ENCODE measurements around the gene LRPAP1. TPM values are rescaled to one million over a fixed set of nuclear protein-coding genes. Genes with fewer than 3 reads are reported as not detected.
A peak's percentile ranks its signal among the peaks of the same experiment; 100 is the strongest.
"Not testable (repeated sequence)": the region's sequence is repeated elsewhere in the genome, so short reads cannot be mapped to it uniquely, and the experiment has no call there.

Gene LRPAP1
- total RNA-seq (10 to 100 TPM; 32.5 to 92.0 (median 64.2) TPM), polyA plus RNA-seq (10 to 100 TPM; 31.5 to 79.9 (median 41.4) TPM)
- long read RNA-seq, donor 1, full-length matches to known transcripts = 10 of 10 reads
- long read RNA-seq, donor 1, partial matches to known transcripts = 0 of 10 reads
- long read RNA-seq, donor 1, other reads (novel, unspliced or antisense) = 0 of 10 reads
- long read RNA-seq, donor 2, full-length matches to known transcripts = 30 of 30 reads
- long read RNA-seq, donor 2, partial matches to known transcripts = 0 of 30 reads
- long read RNA-seq, donor 2, other reads (novel, unspliced or antisense) = 0 of 30 reads
- long read RNA-seq, donor 3, full-length matches to known transcripts = 27 of 27 reads
- long read RNA-seq, donor 3, partial matches to known transcripts = 0 of 27 reads
- long read RNA-seq, donor 3, other reads (novel, unspliced or antisense) = 0 of 27 reads
- long read RNA-seq, donor 4, full-length matches to known transcripts = 3 of 3 reads
- long read RNA-seq, donor 4, partial matches to known transcripts = 0 of 3 reads
- long read RNA-seq, donor 4, other reads (novel, unspliced or antisense) = 0 of 3 reads
- long read RNA-seq, donor 5, full-length matches to known transcripts = 30 of 30 reads
- long read RNA-seq, donor 5, partial matches to known transcripts = 0 of 30 reads
- long read RNA-seq, donor 5, other reads (novel, unspliced or antisense) = 0 of 30 reads
- long read RNA-seq, donor 6 = 0 reads
- long read RNA-seq, donor 7, full-length matches to known transcripts = 27 of 27 reads
- long read RNA-seq, donor 7, partial matches to known transcripts = 0 of 27 reads
- long read RNA-seq, donor 7, other reads (novel, unspliced or antisense) = 0 of 27 reads
- long read RNA-seq, donor 8, full-length matches to known transcripts = 44 of 44 reads
- long read RNA-seq, donor 8, partial matches to known transcripts = 0 of 44 reads
- long read RNA-seq, donor 8, other reads (novel, unspliced or antisense) = 0 of 44 reads
- long read RNA-seq, donor 9, full-length matches to known transcripts = 20 of 20 reads
- long read RNA-seq, donor 9, partial matches to known transcripts = 0 of 20 reads
- long read RNA-seq, donor 9, other reads (novel, unspliced or antisense) = 0 of 20 reads
- long read RNA-seq, donor 10, full-length matches to known transcripts = 18 of 18 reads
- long read RNA-seq, donor 10, partial matches to known transcripts = 0 of 18 reads
- long read RNA-seq, donor 10, other reads (novel, unspliced or antisense) = 0 of 18 reads

DNA sequence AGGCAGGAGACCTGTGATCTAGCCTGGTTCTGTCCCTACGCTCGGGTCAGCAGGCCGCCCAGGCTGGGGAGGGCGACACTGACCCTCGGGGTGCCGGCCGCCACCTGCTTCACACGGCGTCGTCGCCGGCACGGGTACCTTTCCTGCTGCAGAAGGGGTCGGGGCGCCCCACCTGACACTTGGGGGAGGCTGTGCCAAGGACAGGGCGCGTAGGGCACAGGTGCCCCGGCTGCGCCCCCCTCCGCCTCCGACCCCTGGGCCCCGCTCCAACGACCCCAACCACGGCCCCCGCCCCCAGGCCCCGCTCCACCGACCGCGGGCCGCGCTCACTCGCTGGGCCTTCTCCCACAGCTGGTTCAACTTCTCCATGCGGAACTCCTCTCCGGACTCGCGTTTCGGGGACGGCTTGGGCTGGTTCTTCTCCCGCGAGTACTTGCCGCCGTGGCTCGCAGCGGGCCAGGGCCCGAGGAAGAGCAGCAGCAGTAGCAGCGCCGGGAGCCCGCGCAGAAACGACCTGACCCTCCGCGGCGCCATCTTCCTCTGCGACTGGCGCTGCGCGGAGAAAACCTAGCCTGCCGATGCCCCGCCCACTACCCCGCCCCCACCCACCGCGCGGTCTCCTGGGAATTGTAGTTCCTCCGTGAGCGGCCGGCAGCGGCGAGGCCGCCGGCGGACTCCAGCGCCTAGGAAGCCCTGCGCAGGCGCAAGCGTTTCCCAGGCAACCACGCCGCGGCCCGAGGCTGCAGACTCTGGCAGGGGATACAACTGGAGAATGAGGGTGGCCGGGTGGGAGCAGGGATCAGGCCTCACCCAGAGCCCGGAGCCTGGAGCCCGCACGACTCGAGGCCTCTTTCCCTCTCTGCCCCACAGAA lies at the start of gene LRPAP1:
Gene LRPAP1 (minus strand): TSS at position 544 of the 872 bp plus-strand sequence. CDS start 10 bp downstream, at position 534.
- Histone ChIP-seq H3K36me3 (peaks cover 9 to 32% (median 25%) of the 10 kb centered on the region in 4 donors), H3K9me3 (no peaks in the 10 kb centered on the region), H3K27me3 (no peaks in the 10 kb centered on the region), H3K4me1 (peaks cover 25 to 53% (median 46%) of the 10 kb centered on the region in 4 donors), H3K27ac (peak within 1 kb of the TSS; percentile 68 to 83 (median 80)), H3K4me3 (peak within 1 kb of the TSS; percentile 74 to 99 (median 86))
- TF ChIP-seq POLR2AphosphoS5 (IDR thresholded peaks at IDR 0.05) = peak; percentile 66 to 95 (median 94)
- TF ChIP-seq EP300 (IDR thresholded peaks at IDR 0.05) = no peak
- TF ChIP-seq POLR2A (IDR thresholded peaks at IDR 0.05) = peak in 2 of 4 donors; percentile 68 to 85
- TF ChIP-seq, protein P1, sequence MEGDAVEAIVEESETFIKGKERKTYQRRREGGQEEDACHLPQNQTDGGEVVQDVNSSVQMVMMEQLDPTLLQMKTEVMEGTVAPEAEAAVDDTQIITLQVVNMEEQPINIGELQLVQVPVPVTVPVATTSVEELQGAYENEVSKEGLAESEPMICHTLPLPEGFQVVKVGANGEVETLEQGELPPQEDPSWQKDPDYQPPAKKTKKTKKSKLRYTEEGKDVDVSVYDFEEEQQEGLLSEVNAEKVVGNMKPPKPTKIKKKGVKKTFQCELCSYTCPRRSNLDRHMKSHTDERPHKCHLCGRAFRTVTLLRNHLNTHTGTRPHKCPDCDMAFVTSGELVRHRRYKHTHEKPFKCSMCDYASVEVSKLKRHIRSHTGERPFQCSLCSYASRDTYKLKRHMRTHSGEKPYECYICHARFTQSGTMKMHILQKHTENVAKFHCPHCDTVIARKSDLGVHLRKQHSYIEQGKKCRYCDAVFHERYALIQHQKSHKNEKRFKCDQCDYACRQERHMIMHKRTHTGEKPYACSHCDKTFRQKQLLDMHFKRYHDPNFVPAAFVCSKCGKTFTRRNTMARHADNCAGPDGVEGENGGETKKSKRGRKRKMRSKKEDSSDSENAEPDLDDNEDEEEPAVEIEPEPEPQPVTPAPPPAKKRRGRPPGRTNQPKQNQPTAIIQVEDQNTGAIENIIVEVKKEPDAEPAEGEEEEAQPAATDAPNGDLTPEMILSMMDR (IDR thresholded peaks at IDR 0.05) = no peak
- intact Hi-C loops (cut with DNase I; ENCODE audit: low total_unique reads) = no loop called here
- 0 to 4% (median 0%) methylated on average over 10 to 84 of the region's 84 CpGs for WGBS, 5 donors
- peak; percentile 93 to 98 for DNase-seq

DNA sequence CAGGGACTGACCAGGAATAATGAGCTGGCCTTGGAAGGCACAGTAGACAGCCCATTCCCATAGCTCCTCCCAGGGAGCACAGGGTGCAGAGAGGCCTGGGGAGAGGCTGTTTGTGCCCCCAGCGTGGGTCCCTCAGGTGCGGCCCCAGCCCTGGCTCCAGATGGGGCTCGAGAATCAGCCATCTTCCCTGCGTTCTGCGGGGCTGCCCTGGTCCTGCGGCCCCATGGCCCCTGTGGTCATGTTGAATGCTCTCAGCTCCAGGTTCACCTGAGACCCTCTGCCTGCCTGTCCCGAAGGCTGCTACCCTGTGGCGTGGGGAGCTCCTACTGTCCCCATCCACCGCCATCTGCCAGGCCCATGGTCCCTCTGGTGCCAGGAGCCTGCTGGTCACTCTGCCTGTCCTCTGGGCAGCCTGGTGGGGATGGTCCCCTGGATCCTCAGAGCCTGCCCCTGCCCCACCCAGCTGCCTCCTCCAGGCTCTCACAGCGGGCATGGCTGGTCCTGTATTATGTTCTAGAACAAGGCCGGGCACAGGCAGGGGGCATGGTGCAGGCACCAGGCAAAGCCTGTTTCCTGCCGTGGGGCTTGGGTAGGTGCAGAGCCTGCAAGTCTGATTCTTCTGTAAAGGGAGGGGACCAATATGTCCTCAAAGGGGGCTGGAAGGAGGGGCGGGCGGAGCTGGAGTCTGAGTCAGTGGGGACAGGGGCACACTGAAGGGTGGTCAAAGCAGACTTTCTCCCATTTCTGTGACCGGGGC lies 49.3 kb upstream of the LRPAP1 start:
- H3K27ac ChIP-seq; DNase-seq; H3K9me3 ChIP-seq; intact Hi-C loops (cut with DNase I; ENCODE audit: low total_unique reads); H3K36me3 ChIP-seq; H3K4me1 ChIP-seq; H3K4me3 ChIP-seq: not testable (repeated sequence)
- 85 to 93% (median 89%) methylated on average over 6 to 15 of the region's 15 CpGs for WGBS, 5 donors
- peaks cover 0 to 27% (median 0%) of the 10 kb centered on the region in 3 donors for H3K27me3 ChIP-seq

DNA sequence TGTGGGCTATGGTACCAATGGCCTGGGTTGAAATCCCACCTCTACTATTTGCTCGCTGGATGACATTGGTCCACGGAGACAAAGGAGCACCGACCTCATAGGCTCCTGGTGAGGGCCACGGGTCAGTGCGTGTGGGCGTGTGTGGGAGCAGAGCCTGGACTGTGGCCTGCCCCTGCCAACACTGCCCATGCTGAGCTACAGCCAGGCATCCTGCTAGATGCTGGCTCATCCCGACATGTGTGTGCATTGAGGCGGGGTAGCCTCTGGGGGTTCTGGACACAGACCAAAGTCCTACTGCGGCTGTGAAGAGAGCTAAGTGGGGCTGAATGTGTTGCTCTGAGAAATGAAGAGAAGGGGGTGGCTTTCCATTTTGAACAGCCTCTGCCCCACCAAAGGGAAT lies 48.6 kb upstream of the LRPAP1 start:
- H3K4me3 ChIP-seq; H3K27ac ChIP-seq; H3K4me1 ChIP-seq; intact Hi-C loops (cut with DNase I; ENCODE audit: low total_unique reads); H3K9me3 ChIP-seq; H3K36me3 ChIP-seq; DNase-seq: not testable (repeated sequence)
- 78 to 91% (median 85%) methylated on average over 9 of the region's 9 CpGs for WGBS, 5 donors
- peaks cover 0 to 31% (median 0%) of the 10 kb centered on the region in 3 donors for H3K27me3 ChIP-seq

- not testable (repeated sequence) for DNase-seq
- 67 to 93% (median 80%) methylated on average over 3 to 4 of the region's 4 CpGs for WGBS, 5 donors
Measured at GRCh38 chr4:3578527-3579144, 46.4 kb upstream of the LRPAP1 start.

DNA sequence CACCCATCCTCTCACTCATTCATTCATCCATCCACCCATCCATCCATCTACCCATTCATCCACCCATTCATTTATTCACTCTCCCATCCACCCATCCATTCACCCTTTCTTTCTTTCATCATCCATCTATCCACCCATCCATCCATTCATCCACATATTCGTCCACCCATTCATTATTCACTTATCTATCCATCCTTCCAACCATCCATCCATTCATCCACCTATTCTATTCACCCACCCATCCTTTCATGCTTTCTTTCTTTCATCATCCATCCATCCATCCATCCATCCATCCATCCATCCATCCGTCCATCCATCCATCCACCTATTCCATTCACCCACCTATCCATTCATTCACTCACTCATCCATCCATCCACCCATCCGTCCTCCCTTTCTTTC lies 45.8 kb upstream of the LRPAP1 start:
- DNase-seq; intact Hi-C loops (cut with DNase I; ENCODE audit: low total_unique reads); H3K9me3 ChIP-seq; H3K4me1 ChIP-seq; H3K4me3 ChIP-seq; H3K27ac ChIP-seq; H3K36me3 ChIP-seq: not testable (repeated sequence)
- WGBS, 5 donors = 77 to 95% (median 85%) methylated on average over 3 of the region's 3 CpGs
- H3K27me3 ChIP-seq = peaks cover 0 to 31% (median 0%) of the 10 kb centered on the region in 3 donors

More at GRCh38 chr4:3578527-3579144, 46.4 kb upstream of the LRPAP1 start:
- H3K9me3 ChIP-seq; H3K27ac ChIP-seq; H3K4me1 ChIP-seq; intact Hi-C loops (cut with DNase I; ENCODE audit: low total_unique reads); H3K4me3 ChIP-seq; H3K36me3 ChIP-seq: not testable (repeated sequence)
- H3K27me3 ChIP-seq = peaks cover 0 to 31% (median 0%) of the 10 kb centered on the region in 3 donors

- 46 to 62% (median 52%) methylated on average over 10 to 11 of the region's 11 CpGs for WGBS, 5 donors
- H3K4me3 ChIP-seq; intact Hi-C loops (cut with DNase I; ENCODE audit: low total_unique reads); H3K4me1 ChIP-seq; H3K9me3 ChIP-seq; H3K27ac ChIP-seq; H3K36me3 ChIP-seq; DNase-seq: not testable (repeated sequence)
- peaks cover 0 to 33% (median 0%) of the 10 kb centered on the region in 3 donors for H3K27me3 ChIP-seq
Measured at GRCh38 chr4:3577208-3577892, 45.1 kb upstream of the LRPAP1 start.

- DNase-seq; H3K4me1 ChIP-seq; H3K27ac ChIP-seq; H3K9me3 ChIP-seq; H3K36me3 ChIP-seq; intact Hi-C loops (cut with DNase I; ENCODE audit: low total_unique reads); H3K4me3 ChIP-seq: not testable (repeated sequence)
- peaks cover 0 to 33% (median 0%) of the 10 kb centered on the region in 3 donors for H3K27me3 ChIP-seq
- WGBS, 5 donors = 68 to 75% (median 74%) methylated on average over 12 to 21 of the region's 21 CpGs
Measured at GRCh38 chr4:3576533-3577207, 44.4 kb upstream of the LRPAP1 start.

Data from stomach (tissue), 19 donors.